Spleen (tissue), 11 donors: ENCODE results near the gene TES. TPM values are rescaled to one million over a fixed set of nuclear protein-coding genes. Genes with fewer than 3 reads are reported as not detected.

ENCODE experiments used
- DNase-seq: peaks from one replicate; pipeline ENCODE4 v3.0.0-alpha.2; 2020
- H3K27ac ChIP-seq, 8 donors: fragments of 200-600 bp; sonication (generic) in 7 of 8; 1 replicate in 4 of 8; 2 replicates in 4 of 8; pipeline versions ENCODE4 v1.5.0 to v1.8.0; 2016 to 2021; ENCODE audit warnings: inconsistent platforms in 4 of 8, mild to moderate bottlenecking in 4 of 8, moderate library complexity in 1 of 8
- H3K27me3 ChIP-seq, 7 donors: fragments of 200-600 bp; sonication (generic) in 6 of 7; replicated peaks in 1 of 7; 1 replicate in 4 of 7; 2 replicates in 3 of 7; pipeline versions ENCODE4 v1.5.0 to v1.8.0; 2016 to 2021; ENCODE audit warnings: inconsistent platforms in 3 of 7, mild to moderate bottlenecking in 1 of 7
- H3K36me3 ChIP-seq, 6 donors: fragments of 200-600 bp; sonication (generic) in 5 of 6; 1 replicate in 4 of 6; 2 replicates in 2 of 6; pipeline versions ENCODE4 v1.5.0 to v1.8.0; 2016 to 2021; ENCODE audit warnings: inconsistent platforms in 2 of 6
- H3K4me1 ChIP-seq, 6 donors: fragments of 200-600 bp; sonication (generic) in 5 of 6; 1 replicate in 3 of 6; 2 replicates in 3 of 6; pipeline versions ENCODE4 v1.5.0 to v1.8.0; 2016 to 2021; ENCODE audit warnings: inconsistent platforms in 3 of 6
- H3K4me3 ChIP-seq, 8 donors: fragments of 200-600 bp; sonication (generic) in 7 of 8; 1 replicate in 4 of 8; 2 replicates in 4 of 8; pipeline versions ENCODE4 v1.5.0 to v1.8.0; 2016 to 2021; ENCODE audit warnings: inconsistent platforms in 4 of 8, mild to moderate bottlenecking in 4 of 8, moderate library complexity in 2 of 8
- H3K9me3 ChIP-seq, 8 donors: fragments of 200-600 bp; sonication (generic) in 7 of 8; 1 replicate in 4 of 8; 2 replicates in 4 of 8; pipeline versions ENCODE4 v1.5.0 to v1.8.0; 2016 to 2021; ENCODE audit warnings: inconsistent platforms in 4 of 8
- POLR2A ChIP-seq, 3 donors: fragments of 450-650 bp; IDR thresholded peaks; one replicate each; pipeline ENCODE4 v1.5.1; 2017; ENCODE audit warnings: antibody characterized with exemption in 3 of 3, mild to moderate bottlenecking in 1 of 3
- POLR2AphosphoS5 ChIP-seq, 3 donors: sonication (generic); formaldehyde crosslinking; IDR thresholded peaks; one replicate each; pipeline ENCODE4 v1.5.1; 2017; ENCODE audit warnings: antibody characterized with exemption in 3 of 3
- WGBS, 5 donors: extraction: QIAGEN DNeasy Blood & Tissue Kit in 3 of 5; methylation state at CpG; one replicate each; pipeline versions ENCODE4 v1.1.5 to v1.1.7; 2013 to 2018; 5-methylcytosine and 5-hydroxymethylcytosine counted together
- intact Hi-C: fragments of 100-400 bp; cut with DNase I; formaldehyde crosslinking; loops from one replicate; pipeline ENCODE4 v1.15.0; 2023; ENCODE audit warnings: low total_unique reads
- polyA plus RNA-seq, 3 donors: library from polyadenylated mRNA; stranded (reverse); fragments of 200-250 nt; gene quantifications; one replicate each; pipeline ENCODE4 v1.2.1, GENCODE V29; 2013
- total RNA-seq, 7 donors: library from RNA; depleted of rRNA in 3 of 7; stranded (reverse); fragments of >200 nt in 3 of 7; fragmentation: NEBNext Ultra II Directional in 4 of 7; extraction: Animal tissue kit (Norgen Biotek cat#: 25700) in 4 of 7; gene quantifications; one replicate each; pipeline versions ENCODE4 v1.1.0 to v1.2.1, GENCODE V29; 2016 to 2021
- TF ChIP-seq, protein P1 (sequence below), 11 experiments: fragments of 200-600 bp in 7 of 11; fragments of 450-650 bp in 4 of 11; sonication (generic) in 4 of 11; IDR thresholded peaks in 8 of 11; conservative IDR thresholded peaks in 3 of 11; 1 replicate in 7 of 11; 2 replicates in 4 of 11; pipeline versions ENCODE4 v1.4.0 to v1.8.0; 2016 to 2021; ENCODE audit warnings: antibody characterized with exemption in 11 of 11, inconsistent platforms in 4 of 11, mild to moderate bottlenecking in 1 of 11
- donor health status: healthy with polysubstance abuse.
- donor health status: DM: no; HTN: no; CAD: no; lungs with moderate emphysema.
- donor health status: DM: no; HTN: no; CAD: no.
- donor health status: Bipolar disorder and iron deficiency.
- donor health status: healthy.
- donor health status: DM: no; HTN: no; CAD: no.
- donor health status: DM: yes; HTN: yes; CAD: no.

Gene TES
- total and polyA plus RNA-seq, 10 donors, result 28.5 to 79.7 (median 62.2) TPM

DNA sequence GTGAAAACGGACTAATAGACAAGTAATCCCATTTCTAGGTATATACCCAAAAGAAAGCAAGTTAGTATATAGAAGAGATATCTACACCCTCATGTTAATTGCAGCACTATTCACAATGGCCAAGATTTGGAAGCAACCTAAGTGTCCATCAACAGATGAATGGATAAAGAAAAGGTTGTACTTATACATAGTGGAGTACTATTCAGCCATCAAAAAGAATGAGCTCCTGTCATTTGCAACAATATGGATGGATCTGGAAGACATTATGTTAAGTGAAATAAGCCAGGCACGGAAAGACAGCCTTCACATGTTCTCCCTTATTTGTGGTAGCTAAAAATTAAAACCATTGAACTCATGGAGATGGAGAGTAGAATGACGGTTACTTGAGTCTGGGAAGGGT lies 88.2 kb downstream of the TES start:
- TF ChIP-seq, protein P1, sequence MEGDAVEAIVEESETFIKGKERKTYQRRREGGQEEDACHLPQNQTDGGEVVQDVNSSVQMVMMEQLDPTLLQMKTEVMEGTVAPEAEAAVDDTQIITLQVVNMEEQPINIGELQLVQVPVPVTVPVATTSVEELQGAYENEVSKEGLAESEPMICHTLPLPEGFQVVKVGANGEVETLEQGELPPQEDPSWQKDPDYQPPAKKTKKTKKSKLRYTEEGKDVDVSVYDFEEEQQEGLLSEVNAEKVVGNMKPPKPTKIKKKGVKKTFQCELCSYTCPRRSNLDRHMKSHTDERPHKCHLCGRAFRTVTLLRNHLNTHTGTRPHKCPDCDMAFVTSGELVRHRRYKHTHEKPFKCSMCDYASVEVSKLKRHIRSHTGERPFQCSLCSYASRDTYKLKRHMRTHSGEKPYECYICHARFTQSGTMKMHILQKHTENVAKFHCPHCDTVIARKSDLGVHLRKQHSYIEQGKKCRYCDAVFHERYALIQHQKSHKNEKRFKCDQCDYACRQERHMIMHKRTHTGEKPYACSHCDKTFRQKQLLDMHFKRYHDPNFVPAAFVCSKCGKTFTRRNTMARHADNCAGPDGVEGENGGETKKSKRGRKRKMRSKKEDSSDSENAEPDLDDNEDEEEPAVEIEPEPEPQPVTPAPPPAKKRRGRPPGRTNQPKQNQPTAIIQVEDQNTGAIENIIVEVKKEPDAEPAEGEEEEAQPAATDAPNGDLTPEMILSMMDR (IDR thresholded peaks at IDR 0.05 in 8 of 11, conservative IDR thresholded peaks at IDR 0.05 in 3 of 11), result no peak
- no peak for TF ChIP-seq POLR2A (IDR thresholded peaks at IDR 0.05)
- no peak for TF ChIP-seq POLR2AphosphoS5 (IDR thresholded peaks at IDR 0.05)
- intact Hi-C loops, result no loop called here
- no peak overlapping the region for H3K4me3 ChIP-seq
- H3K9me3 ChIP-seq, result peaks cover 0 to 17% (median 0%) of the 10 kb centered on the region in 8 donors
- DNase-seq, result no peak
- H3K27me3 ChIP-seq, result no peaks in the 10 kb centered on the region
- 84 to 94% (median 88%) methylated on average over 3 of the region's 3 CpGs for WGBS, 5 donors
- H3K4me1 ChIP-seq, result no peaks in the 10 kb centered on the region
- no peaks in the 10 kb centered on the region for H3K36me3 ChIP-seq
- no peak overlapping the region for H3K27ac ChIP-seq

DNA sequence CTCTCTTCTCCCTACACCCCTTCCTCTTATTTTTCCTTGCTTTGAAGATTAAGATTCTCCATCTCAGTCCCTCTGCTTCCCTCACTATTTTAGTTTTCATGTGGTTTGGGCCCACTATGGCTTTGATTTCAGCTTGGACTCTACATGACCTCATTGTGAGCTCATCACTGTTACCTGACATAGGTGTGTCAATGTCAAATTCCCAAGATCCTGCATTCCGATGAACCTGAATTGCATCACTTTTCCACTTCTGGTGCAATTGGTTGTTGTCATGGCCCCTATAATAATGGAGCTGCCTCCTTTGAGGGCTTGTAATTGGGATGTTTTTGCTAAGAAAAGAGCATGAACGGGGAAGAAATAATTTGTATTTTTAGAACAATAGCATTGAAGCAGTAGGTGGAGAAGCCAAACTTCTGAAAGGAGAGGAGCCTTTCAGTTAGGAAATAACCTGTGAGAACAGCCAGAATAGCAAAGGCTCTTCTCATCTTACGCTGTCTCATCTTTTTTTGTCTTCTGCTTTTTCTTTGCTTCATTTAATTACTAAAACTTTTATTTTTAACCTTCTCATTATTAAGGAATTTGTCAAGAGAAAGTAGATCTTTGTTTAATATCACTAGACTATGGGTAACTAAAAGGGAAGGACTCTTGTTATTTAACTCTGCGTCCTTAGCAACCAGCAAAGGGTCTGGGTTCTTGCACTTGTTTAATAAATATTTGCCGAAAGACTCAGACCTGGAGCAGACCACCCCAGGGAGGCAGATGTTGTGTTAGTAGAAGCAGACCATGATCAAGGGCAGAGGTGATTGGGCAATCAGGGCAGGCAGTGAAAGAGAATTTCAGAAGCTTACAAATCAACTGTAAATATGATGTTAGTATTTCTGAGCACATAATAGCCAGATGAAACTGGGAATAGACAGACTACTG lies 95.4 kb downstream of the TES start:
- no peak overlapping the region for H3K4me3 ChIP-seq
- 75 to 89% (median 88%) methylated on average over 5 of the region's 5 CpGs for WGBS, 5 donors
- no peaks in the 10 kb centered on the region for H3K9me3 ChIP-seq
- no peak overlapping the region for H3K27ac ChIP-seq
- no peaks in the 10 kb centered on the region for H3K4me1 ChIP-seq
- H3K36me3 ChIP-seq, result no peaks in the 10 kb centered on the region
- no peak for DNase-seq
- H3K27me3 ChIP-seq, result no peaks in the 10 kb centered on the region
- TF ChIP-seq POLR2AphosphoS5 (IDR thresholded peaks at IDR 0.05), result no peak
- TF ChIP-seq, protein P1 (IDR thresholded peaks at IDR 0.05 in 8 of 11, conservative IDR thresholded peaks at IDR 0.05 in 3 of 11), result no peak
- no peak for TF ChIP-seq POLR2A (IDR thresholded peaks at IDR 0.05)
- intact Hi-C loops, result no loop called here

DNA sequence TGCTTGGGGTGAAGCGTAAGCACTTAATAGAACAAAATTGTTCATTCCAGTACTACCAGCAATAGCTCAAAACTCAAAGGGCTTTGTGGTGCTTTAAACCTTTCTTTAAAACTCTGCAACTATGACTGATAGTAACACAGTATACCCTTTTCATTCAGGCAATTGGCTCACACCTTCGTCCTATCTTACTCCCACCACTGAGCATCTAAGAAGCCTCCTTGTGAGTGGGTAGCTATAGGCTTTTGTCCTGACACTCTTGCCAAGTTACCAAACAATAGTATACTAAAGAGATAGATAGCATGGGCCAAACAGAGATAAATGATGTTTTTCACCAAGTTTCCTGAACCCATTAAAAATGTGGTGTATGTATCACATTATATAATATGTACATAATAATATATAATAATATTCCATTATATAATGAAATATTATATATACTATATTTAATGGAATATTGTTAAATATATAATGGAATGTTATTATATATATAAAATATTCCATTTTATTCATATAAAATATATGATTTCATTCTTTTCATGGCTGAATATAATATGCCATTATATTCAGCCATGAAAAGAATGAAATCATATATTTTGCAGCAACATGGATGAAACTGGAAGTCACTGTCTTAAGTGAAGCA lies 96.2 kb downstream of the TES start:
- intact Hi-C loops, result no loop called here
- no peaks in the 10 kb centered on the region for H3K36me3 ChIP-seq
- H3K9me3 ChIP-seq, result no peaks in the 10 kb centered on the region
- H3K27me3 ChIP-seq, result no peaks in the 10 kb centered on the region
- no peaks in the 10 kb centered on the region for H3K4me1 ChIP-seq
- 65 to 97% (median 91%) methylated on average over 2 of the region's 2 CpGs for WGBS, 5 donors
- no peak overlapping the region for H3K27ac ChIP-seq
- H3K4me3 ChIP-seq, result no peak overlapping the region
- TF ChIP-seq POLR2A (IDR thresholded peaks at IDR 0.05), result no peak
- TF ChIP-seq POLR2AphosphoS5 (IDR thresholded peaks at IDR 0.05), result no peak
- TF ChIP-seq, protein P1 (IDR thresholded peaks at IDR 0.05 in 8 of 11, conservative IDR thresholded peaks at IDR 0.05 in 3 of 11), result no peak
- no peak for DNase-seq

DNA sequence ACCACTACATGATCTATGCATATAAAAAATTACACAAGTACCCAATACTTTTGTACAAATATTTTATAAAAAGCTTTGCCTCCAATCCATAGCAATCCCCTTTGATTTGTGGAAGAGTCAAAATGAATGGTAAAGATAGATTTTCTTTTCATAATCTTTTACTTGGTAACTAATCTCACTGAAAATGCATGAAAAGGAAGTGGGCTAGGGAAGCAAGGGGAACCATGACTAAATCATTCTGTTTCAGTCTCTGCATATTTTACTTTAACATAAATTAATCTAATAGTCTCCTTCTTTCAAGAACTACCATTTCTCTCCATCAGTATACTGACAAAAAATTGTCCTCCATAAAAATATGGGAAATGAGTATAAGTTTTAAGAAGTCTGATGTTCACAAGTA lies 96.9 kb downstream of the TES start:
- no peaks in the 10 kb centered on the region for H3K36me3 ChIP-seq
- intact Hi-C loops, result no loop called here
- no peak for TF ChIP-seq POLR2AphosphoS5 (IDR thresholded peaks at IDR 0.05)
- TF ChIP-seq, protein P1 (IDR thresholded peaks at IDR 0.05 in 8 of 11, conservative IDR thresholded peaks at IDR 0.05 in 3 of 11), result no peak
- no peak for TF ChIP-seq POLR2A (IDR thresholded peaks at IDR 0.05)

More for the DNA sequence above, 96.9 kb downstream of the TES start:
- no peak overlapping the region for H3K27ac ChIP-seq
- no peaks in the 10 kb centered on the region for H3K27me3 ChIP-seq
- H3K4me1 ChIP-seq, result no peaks in the 10 kb centered on the region
- no peak for DNase-seq
- H3K4me3 ChIP-seq, result no peak overlapping the region
- no peaks in the 10 kb centered on the region for H3K9me3 ChIP-seq
